HG03521 (cell line): ENCODE data around the gene RHOXF2.
"Not testable (repeated sequence)": the region's sequence is repeated elsewhere in the genome, so short reads cannot be mapped to it uniquely, and the experiment has no call there.

ENCODE experiments used
- ATAC-seq: cut with Tn5 transposase; IDR thresholded peaks from one replicate; pipeline ENCODE4 v1.9.1; 2021; ENCODE audit warnings: mild to moderate bottlenecking, moderate library complexity; ENCODE audit not compliant: unreplicated experiment

RHOXF2 gene

GRCh38 chrX:120196626-120197283 is 38.3 kb downstream of the RHOXF2 start:
- ATAC-seq: not testable (repeated sequence)

GRCh38 chrX:120200851-120201250 is 42.4 kb downstream of the RHOXF2 start:
- no peak for ATAC-seq

DNA sequence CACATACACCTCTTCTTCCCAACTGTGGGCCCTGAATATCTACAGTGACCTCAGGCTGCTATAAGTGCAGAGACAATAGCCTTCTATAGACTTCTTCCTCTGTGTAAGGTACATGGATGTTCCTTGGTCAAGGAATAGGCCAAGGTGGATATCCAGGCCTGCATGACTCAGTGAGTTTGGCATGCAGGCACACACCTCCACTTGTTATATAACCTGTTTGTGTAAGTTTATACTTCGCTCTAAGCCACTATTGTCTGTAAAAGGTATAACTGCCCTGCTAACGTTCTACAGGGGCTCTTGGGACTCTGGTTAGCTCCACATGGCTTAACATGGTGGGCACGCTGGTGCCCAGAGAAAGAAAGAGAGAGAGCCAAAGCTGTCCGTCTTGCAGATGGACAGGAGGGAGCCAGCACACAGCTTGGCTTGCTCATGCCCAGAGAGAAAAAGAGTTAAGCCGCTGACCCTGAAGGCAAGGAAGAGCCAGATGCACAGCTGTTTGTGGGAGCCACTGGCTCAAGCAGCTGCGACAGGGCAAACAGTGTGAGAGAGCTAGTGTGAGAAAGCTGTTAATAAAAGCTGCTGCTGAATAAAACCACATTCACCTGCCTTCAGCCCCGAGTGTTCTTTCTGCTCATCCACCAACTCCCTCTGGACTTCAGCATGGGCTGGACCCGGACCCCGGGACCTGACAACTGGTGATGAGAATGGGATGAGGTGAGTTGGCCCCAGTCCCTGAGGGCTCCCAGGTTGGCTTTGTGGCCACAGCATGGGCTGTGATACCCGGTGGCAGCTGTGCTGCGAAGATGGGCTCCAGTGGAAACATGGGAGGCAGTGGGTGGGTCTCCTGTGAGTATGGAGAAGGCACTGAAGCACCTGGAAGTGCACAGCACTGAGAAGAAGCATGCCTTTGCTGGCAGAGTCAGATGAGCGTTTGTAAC is 47.7 kb downstream of the RHOXF2 start:
- ATAC-seq: no peak

DNA sequence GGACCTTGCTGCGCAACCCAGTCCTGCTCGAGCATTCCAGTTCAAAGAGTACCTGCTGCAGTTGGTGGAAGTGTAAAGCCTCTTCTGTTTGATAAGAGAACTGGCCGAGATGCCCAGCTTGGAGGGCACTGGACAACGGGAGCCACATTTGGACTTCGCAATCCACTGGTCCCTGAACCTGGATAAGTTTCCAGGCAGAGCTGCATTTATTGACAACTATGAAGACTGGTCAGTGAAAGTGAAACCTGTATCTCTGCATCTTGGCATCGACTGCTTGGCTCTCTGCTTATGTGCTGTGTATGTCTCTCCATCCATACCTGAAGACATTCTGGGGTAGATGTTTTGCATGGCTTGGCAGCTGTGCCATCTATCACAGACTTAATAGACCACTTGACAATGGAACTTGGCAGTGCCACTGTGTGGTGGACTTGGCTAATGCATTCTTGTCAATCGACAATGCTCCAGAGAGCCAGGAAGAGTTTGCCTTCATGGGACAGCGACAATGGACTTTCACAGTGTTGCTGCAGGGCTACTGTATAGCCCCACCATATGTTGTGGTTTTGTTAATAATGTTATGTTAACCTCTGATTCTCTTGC is 48.7 kb downstream of the RHOXF2 start:
- ATAC-seq: no peak

DNA sequence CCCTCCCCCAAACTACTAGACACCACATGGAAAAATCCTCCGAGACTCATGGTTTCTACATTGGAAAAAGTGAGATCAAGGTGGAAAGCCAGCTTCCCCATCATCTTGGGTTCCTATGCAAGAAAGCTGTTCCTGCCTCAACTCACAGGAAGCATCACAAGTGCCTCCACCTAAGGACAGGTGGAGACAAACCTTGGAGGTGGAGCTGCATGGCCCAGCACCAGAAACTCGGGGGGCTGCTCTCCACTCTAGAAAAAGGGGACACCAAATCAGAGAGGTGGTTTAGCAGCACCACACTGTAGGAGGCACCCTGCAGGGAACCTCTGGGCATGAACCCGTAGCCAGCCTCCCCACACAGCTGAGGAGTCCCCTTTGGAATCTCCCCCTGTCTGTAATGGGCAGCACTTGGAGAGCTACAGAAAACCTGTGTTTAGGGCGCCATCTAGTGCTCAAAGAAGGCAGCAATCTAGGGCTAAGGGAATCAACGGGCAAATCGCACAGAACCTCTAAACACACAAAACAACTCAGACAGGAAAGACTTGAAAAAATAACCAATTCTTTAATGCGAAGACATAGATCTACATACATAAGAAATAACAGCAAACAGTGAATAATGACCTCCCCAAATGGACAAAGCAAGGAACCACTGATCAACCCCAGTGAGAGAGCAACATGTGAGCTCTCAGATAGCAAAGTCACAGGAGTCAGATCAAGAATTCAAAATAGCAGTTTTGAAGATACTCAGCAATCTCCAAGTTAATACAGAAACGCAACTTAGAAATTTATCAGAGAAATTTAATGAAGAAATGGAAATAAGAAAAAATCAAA is 55.2 kb downstream of the RHOXF2 start:
- ATAC-seq: peak; percentile 53
